Ureter (tissue), 1 donor: ENCODE measurements around the gene EIF2S3. TPM values are rescaled to one million over a fixed set of nuclear protein-coding genes. Genes with fewer than 3 reads are reported as not detected.
"Not testable (repeated sequence)": the region's sequence is repeated elsewhere in the genome, so short reads cannot be mapped to it uniquely, and the experiment has no call there.

ENCODE experiments used
- DNase-seq: peaks from one replicate; pipeline ENCODE4 v3.0.0-alpha.2; 2020; ENCODE audit warnings: low spot score
- total RNA-seq: library from RNA; stranded (reverse); gene quantifications from one replicate; pipeline ENCODE4 v1.2.4, GENCODE V29; 2023
- donor health status: DM: yes; HTN: yes; CAD: no.

Gene EIF2S3
- total RNA-seq, 1 donor from 2014 or later, result 215 TPM

GRCh38 chrX:24049643-24050042 lies 5.1 kb upstream of the EIF2S3 start:
- DNase-seq, result not testable (repeated sequence)

- not testable (repeated sequence) for DNase-seq
Observed at GRCh38 chrX:24050522-24051318, 4.0 kb upstream of the EIF2S3 start.

GRCh38 chrX:24055043-24055356 lies 244 bp downstream of the EIF2S3 start:
- DNase-seq, result peak; percentile 44

- DNase-seq, result no peak
Observed at GRCh38 chrX:24063488-24063887, 8.7 kb downstream of the EIF2S3 start.

- DNase-seq, result no peak
Observed at GRCh38 chrX:24069877-24070276, 15.1 kb downstream of the EIF2S3 start.

- DNase-seq, result no peak
Observed at GRCh38 chrX:24079411-24079810, 24.7 kb downstream of the EIF2S3 start.

GRCh38 chrX:24080245-24080644 lies 25.5 kb downstream of the EIF2S3 start:
- DNase-seq, result not testable (repeated sequence)

- DNase-seq, result no peak
Observed at GRCh38 chrX:24080704-24081103, 25.9 kb downstream of the EIF2S3 start.

- peak; percentile 54 for DNase-seq
Observed at GRCh38 chrX:24081661-24082154, 27.0 kb downstream of the EIF2S3 start.

- DNase-seq, result no peak
Observed at GRCh38 chrX:24082447-24082846, 27.7 kb downstream of the EIF2S3 start.

GRCh38 chrX:24085101-24085500 lies 30.3 kb downstream of the EIF2S3 start:
- no peak for DNase-seq

- no peak for DNase-seq
Observed at GRCh38 chrX:24090300-24091200, 35.8 kb downstream of the EIF2S3 start.

GRCh38 chrX:24093746-24094145 lies 39.0 kb downstream of the EIF2S3 start:
- DNase-seq, result no peak

GRCh38 chrX:24097741-24098260 lies 43.0 kb downstream of the EIF2S3 start:
- DNase-seq, result no peak

- no peak for DNase-seq
Observed at GRCh38 chrX:24098932-24099331, 44.2 kb downstream of the EIF2S3 start.

- no peak for DNase-seq
Observed at GRCh38 chrX:24099394-24099793, 44.6 kb downstream of the EIF2S3 start.

GRCh38 chrX:24100713-24101112 lies 46.0 kb downstream of the EIF2S3 start:
- DNase-seq, result no peak

GRCh38 chrX:24110069-24110468 lies 55.3 kb downstream of the EIF2S3 start:
- DNase-seq, result no peak

GRCh38 chrX:24113181-24113580 lies 58.4 kb downstream of the EIF2S3 start:
- no peak for DNase-seq

GRCh38 chrX:24117258-24117657 lies 62.5 kb downstream of the EIF2S3 start:
- DNase-seq, result no peak

- no peak for DNase-seq
Observed at GRCh38 chrX:24124244-24124799, 69.6 kb downstream of the EIF2S3 start.

- DNase-seq, result no peak
Observed at GRCh38 chrX:24125028-24125612, 70.4 kb downstream of the EIF2S3 start.
